ENCODE measurements around the gene CELA2B. TPM values are rescaled to one million over a fixed set of nuclear protein-coding genes. Genes with fewer than 3 reads are reported as not detected.
"Not testable (repeated sequence)": the region's sequence is repeated elsewhere in the genome, so short reads cannot be mapped to it uniquely, and the experiment has no call there.

The CELA2B gene
- total RNA-seq, 2 donors from 2014 or later: not detected

GRCh38 chr1:15489052-15489736 lies 13.3 kb downstream of the CELA2B start:
- Mint-ChIP-seq H3K9me3 (no peaks in the 10 kb centered on the region), H3K27me3 (no peaks in the 10 kb centered on the region), H3K36me3 (ENCODE audit: low read depth) (peaks cover 26% of the 10 kb centered on the region), H3K4me1 (no peaks in the 10 kb centered on the region), H3K27ac (no peak overlapping the region), H3K4me3 (no peak overlapping the region)
- ATAC-seq (replicated peaks): no peak

- H3K4me3 Mint-ChIP-seq, H3K27ac Mint-ChIP-seq, H3K4me1 Mint-ChIP-seq, H3K9me3 Mint-ChIP-seq, H3K27me3 Mint-ChIP-seq: not testable (repeated sequence)
- peak; percentile 80 for ATAC-seq (replicated peaks)
- H3K36me3 Mint-ChIP-seq (ENCODE audit: low read depth): peaks cover 42% of the 10 kb centered on the region
Observed at GRCh38 chr1:15491010-15491409, 15.1 kb downstream of the CELA2B start.

- H3K9me3 Mint-ChIP-seq: no peaks in the 10 kb centered on the region
- H3K36me3 Mint-ChIP-seq (ENCODE audit: low read depth): peaks cover 52% of the 10 kb centered on the region
- ATAC-seq (replicated peaks): no peak
Observed at GRCh38 chr1:15492596-15492995, 16.7 kb downstream of the CELA2B start.

GRCh38 chr1:15493869-15494390 lies 18.0 kb downstream of the CELA2B start:
- Mint-ChIP-seq H3K4me1 (no peaks in the 10 kb centered on the region), H3K9me3 (no peaks in the 10 kb centered on the region), H3K36me3 (ENCODE audit: low read depth) (peaks cover 52% of the 10 kb centered on the region), H3K4me3 (no peak overlapping the region), H3K27me3 (no peaks in the 10 kb centered on the region), H3K27ac (no peak overlapping the region)
- ATAC-seq (replicated peaks): no peak

More at GRCh38 chr1:15492596-15492995, 16.7 kb downstream of the CELA2B start:
- H3K27me3 Mint-ChIP-seq: no peaks in the 10 kb centered on the region
- H3K4me1 Mint-ChIP-seq: no peaks in the 10 kb centered on the region
- H3K27ac Mint-ChIP-seq: no peak overlapping the region
- H3K4me3 Mint-ChIP-seq: no peak overlapping the region

- ATAC-seq (replicated peaks): no peak
- Mint-ChIP-seq H3K9me3 (no peaks in the 10 kb centered on the region), H3K27me3 (no peaks in the 10 kb centered on the region), H3K27ac (no peak overlapping the region), H3K36me3 (ENCODE audit: low read depth) (peaks cover 22% of the 10 kb centered on the region), H3K4me3 (no peak overlapping the region), H3K4me1 (no peaks in the 10 kb centered on the region)
Observed at GRCh38 chr1:15500184-15501178, 24.6 kb downstream of the CELA2B start.

- Mint-ChIP-seq H3K27me3 (no peaks in the 10 kb centered on the region), H3K27ac (no peak overlapping the region), H3K4me1 (no peaks in the 10 kb centered on the region), H3K36me3 (ENCODE audit: low read depth) (peaks cover 12% of the 10 kb centered on the region), H3K4me3 (no peak overlapping the region), H3K9me3 (no peaks in the 10 kb centered on the region)
- ATAC-seq (replicated peaks): peak; percentile 67
Observed at GRCh38 chr1:15501208-15502032, 25.5 kb downstream of the CELA2B start.

GRCh38 chr1:15504436-15504835 lies 28.5 kb downstream of the CELA2B start:
- ATAC-seq (replicated peaks): no peak
- no peaks in the 10 kb centered on the region for H3K27me3 Mint-ChIP-seq
- no peaks in the 10 kb centered on the region for H3K9me3 Mint-ChIP-seq
- H3K36me3 Mint-ChIP-seq (ENCODE audit: low read depth): peaks cover 5% of the 10 kb centered on the region
- H3K4me3 Mint-ChIP-seq: no peak overlapping the region
- H3K4me1 Mint-ChIP-seq: no peaks in the 10 kb centered on the region
- no peak overlapping the region for H3K27ac Mint-ChIP-seq

- Mint-ChIP-seq H3K27me3 (no peaks in the 10 kb centered on the region), H3K4me1 (no peaks in the 10 kb centered on the region), H3K4me3 (no peak overlapping the region), H3K9me3 (no peaks in the 10 kb centered on the region), H3K36me3 (ENCODE audit: low read depth) (peaks cover 8% of the 10 kb centered on the region), H3K27ac (no peak overlapping the region)
- no peak for ATAC-seq (replicated peaks)
Observed at GRCh38 chr1:15506831-15507230, 30.9 kb downstream of the CELA2B start.

- Mint-ChIP-seq H3K27me3 (no peaks in the 10 kb centered on the region), H3K36me3 (ENCODE audit: low read depth) (peaks cover 8% of the 10 kb centered on the region), H3K4me1 (no peaks in the 10 kb centered on the region), H3K4me3 (no peak overlapping the region), H3K27ac (no peak overlapping the region), H3K9me3 (no peaks in the 10 kb centered on the region)
- ATAC-seq (replicated peaks): no peak
Observed at GRCh38 chr1:15507278-15507677, 31.4 kb downstream of the CELA2B start.

- no peak overlapping the region for H3K4me3 Mint-ChIP-seq
- ATAC-seq (replicated peaks): no peak
- no peaks in the 10 kb centered on the region for H3K27me3 Mint-ChIP-seq
- H3K27ac Mint-ChIP-seq: no peak overlapping the region
- H3K36me3 Mint-ChIP-seq (ENCODE audit: low read depth): peaks cover 9% of the 10 kb centered on the region
- no peaks in the 10 kb centered on the region for H3K9me3 Mint-ChIP-seq
- H3K4me1 Mint-ChIP-seq: peaks cover 3% of the 10 kb centered on the region
Observed at GRCh38 chr1:15508700-15509487, 33.0 kb downstream of the CELA2B start.

- peaks cover 15% of the 10 kb centered on the region for H3K36me3 Mint-ChIP-seq (ENCODE audit: low read depth)
- H3K27me3 Mint-ChIP-seq: no peaks in the 10 kb centered on the region
- H3K4me3 Mint-ChIP-seq: no peak overlapping the region
- no peaks in the 10 kb centered on the region for H3K9me3 Mint-ChIP-seq
- no peak for ATAC-seq (replicated peaks)
- peaks cover 9% of the 10 kb centered on the region for H3K4me1 Mint-ChIP-seq
- H3K27ac Mint-ChIP-seq: no peak overlapping the region
Observed at GRCh38 chr1:15509586-15509985, 33.7 kb downstream of the CELA2B start.

- H3K27me3 Mint-ChIP-seq: no peaks in the 10 kb centered on the region
- H3K36me3 Mint-ChIP-seq (ENCODE audit: low read depth): peaks cover 23% of the 10 kb centered on the region
- peaks cover 15% of the 10 kb centered on the region for H3K4me1 Mint-ChIP-seq
- peak overlapping the region; percentile 55 for H3K27ac Mint-ChIP-seq
- no peaks in the 10 kb centered on the region for H3K9me3 Mint-ChIP-seq
- no peak overlapping the region for H3K4me3 Mint-ChIP-seq
- no peak for ATAC-seq (replicated peaks)
Observed at GRCh38 chr1:15510611-15511405, 34.9 kb downstream of the CELA2B start.

- H3K36me3 Mint-ChIP-seq (ENCODE audit: low read depth): peaks cover 40% of the 10 kb centered on the region
- ATAC-seq (replicated peaks): no peak
- peaks cover 20% of the 10 kb centered on the region for H3K4me1 Mint-ChIP-seq
- no peak overlapping the region for H3K4me3 Mint-ChIP-seq
- no peaks in the 10 kb centered on the region for H3K9me3 Mint-ChIP-seq
- H3K27ac Mint-ChIP-seq: peak overlapping the region; percentile 67
- H3K27me3 Mint-ChIP-seq: no peaks in the 10 kb centered on the region
Observed at GRCh38 chr1:15513192-15513591, 37.3 kb downstream of the CELA2B start.
